Heart left ventricle (tissue), 13 donors: ENCODE data around the gene TRPM7.

ENCODE experiments used
- POLR2A ChIP-seq, 2 donors: fragments of 450-650 bp; IDR thresholded peaks; one replicate each; pipeline ENCODE4 v1.6.1; 2017; ENCODE audit warnings: antibody characterized with exemption in 2 of 2, mild to moderate bottlenecking in 2 of 2, moderate library complexity in 2 of 2
- TF ChIP-seq, protein P1 (sequence below), 12 donors: fragments of 200-600 bp; sonication (generic) in 4 of 12; IDR thresholded peaks; one replicate each; pipeline versions ENCODE4 v1.5.0 to v1.8.0; 2018 to 2022; ENCODE audit warnings: antibody characterized with exemption in 12 of 12, mild to moderate bottlenecking in 5 of 12
- donor health status: ischemic (EF 13 %, LVEDD 7.1; RV severe dilation, severe dysfunction).
- donor health status: DM: no; HTN: yes; CAD: no.
- donor health status: DM: no; HTN: no; CAD: no.
- donor health status: ischemic (EF 25% LVEDD 6.9; RV normal size, moderate dysfunction).
- donor health status: ischemic (EF 25% LVEDD 5.7; RV mildly dilated, moderate dysfunction).
- donor health status: ischemic (EF 35%, LVEDD 5.7; RV mildly dilated, moderate dysfunction).
- donor health status: nonischemic (EF 11% LVEDD 7.7; RV severe dilation, severe dysfunction).
- donor health status: DM: yes; HTN: yes; CAD: no.
- donor health status: PGD.
- donor health status: ischemic (EF 29% LVEDD 5.4; RV normal size, mild dysfunction).
- donor health status: nonischemic (EF 23%, LVEDD 6.1; RV moderate dilation, normal function).

DNA sequence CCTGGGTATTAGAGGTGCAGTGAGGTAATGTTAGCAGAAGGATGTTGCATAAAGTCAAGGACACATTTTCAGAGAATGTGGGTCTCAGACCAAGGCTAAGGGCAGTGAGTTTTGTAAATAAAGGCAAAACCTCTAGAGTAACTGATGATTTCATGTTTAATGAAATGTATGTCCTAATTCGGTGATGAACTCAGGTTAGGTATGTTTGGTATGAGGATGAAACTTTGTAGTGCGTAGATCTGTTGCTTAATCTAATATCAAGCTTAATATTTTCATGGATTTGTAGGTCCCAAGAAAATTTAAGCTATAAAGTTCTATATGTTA, 143.7 kb downstream of the TRPM7 start:
- TF ChIP-seq, protein P1, sequence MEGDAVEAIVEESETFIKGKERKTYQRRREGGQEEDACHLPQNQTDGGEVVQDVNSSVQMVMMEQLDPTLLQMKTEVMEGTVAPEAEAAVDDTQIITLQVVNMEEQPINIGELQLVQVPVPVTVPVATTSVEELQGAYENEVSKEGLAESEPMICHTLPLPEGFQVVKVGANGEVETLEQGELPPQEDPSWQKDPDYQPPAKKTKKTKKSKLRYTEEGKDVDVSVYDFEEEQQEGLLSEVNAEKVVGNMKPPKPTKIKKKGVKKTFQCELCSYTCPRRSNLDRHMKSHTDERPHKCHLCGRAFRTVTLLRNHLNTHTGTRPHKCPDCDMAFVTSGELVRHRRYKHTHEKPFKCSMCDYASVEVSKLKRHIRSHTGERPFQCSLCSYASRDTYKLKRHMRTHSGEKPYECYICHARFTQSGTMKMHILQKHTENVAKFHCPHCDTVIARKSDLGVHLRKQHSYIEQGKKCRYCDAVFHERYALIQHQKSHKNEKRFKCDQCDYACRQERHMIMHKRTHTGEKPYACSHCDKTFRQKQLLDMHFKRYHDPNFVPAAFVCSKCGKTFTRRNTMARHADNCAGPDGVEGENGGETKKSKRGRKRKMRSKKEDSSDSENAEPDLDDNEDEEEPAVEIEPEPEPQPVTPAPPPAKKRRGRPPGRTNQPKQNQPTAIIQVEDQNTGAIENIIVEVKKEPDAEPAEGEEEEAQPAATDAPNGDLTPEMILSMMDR (IDR thresholded peaks at IDR 0.05) = no peak
- no peak for TF ChIP-seq POLR2A (IDR thresholded peaks at IDR 0.05)
